GM21619 (cell line): Measurements from ENCODE around the gene FNDC3B.
A peak's percentile ranks its signal among the peaks of the same experiment; 100 is the strongest.
"Not testable (repeated sequence)": the region's sequence is repeated elsewhere in the genome, so short reads cannot be mapped to it uniquely, and the experiment has no call there.

ENCODE experiments used
- ATAC-seq: cut with Tn5 transposase; IDR thresholded peaks from one replicate; pipeline ENCODE4 v1.9.1; 2021; ENCODE audit not compliant: unreplicated experiment

The FNDC3B gene

GRCh38 chr3:172030181-172030580 is 9.2 kb upstream of the FNDC3B start:
- no peak for ATAC-seq

GRCh38 chr3:172031996-172032395 is 7.4 kb upstream of the FNDC3B start:
- ATAC-seq, result no peak

GRCh38 chr3:172033396-172033795 is 6.0 kb upstream of the FNDC3B start:
- no peak for ATAC-seq

- no peak for ATAC-seq
Observed at GRCh38 chr3:172034786-172035685, 4.3 kb upstream of the FNDC3B start.

- ATAC-seq, result no peak
Observed at GRCh38 chr3:172036541-172037215, 2.7 kb upstream of the FNDC3B start.

- ATAC-seq, result no peak
Observed at GRCh38 chr3:172038798-172039435, 461 bp upstream of the FNDC3B start.

- ATAC-seq, result peak; percentile 24
Observed at GRCh38 chr3:172040078-172040980, 951 bp downstream of the FNDC3B start.

GRCh38 chr3:172040981-172041963 is 1.9 kb downstream of the FNDC3B start:
- ATAC-seq, result no peak

- no peak for ATAC-seq
Observed at GRCh38 chr3:172042136-172042662, 2.8 kb downstream of the FNDC3B start.

- not testable (repeated sequence) for ATAC-seq
Observed at GRCh38 chr3:172042663-172043179, 3.3 kb downstream of the FNDC3B start.

- ATAC-seq, result no peak
Observed at GRCh38 chr3:172043233-172043632, 3.9 kb downstream of the FNDC3B start.

GRCh38 chr3:172043766-172044165 is 4.4 kb downstream of the FNDC3B start:
- ATAC-seq, result no peak

- ATAC-seq, result no peak
Observed at GRCh38 chr3:172044833-172045585, 5.6 kb downstream of the FNDC3B start.

- ATAC-seq, result peak; percentile 47
Observed at GRCh38 chr3:172046268-172046915, 7.0 kb downstream of the FNDC3B start.

- ATAC-seq, result no peak
Observed at GRCh38 chr3:172047567-172048115, 8.3 kb downstream of the FNDC3B start.

GRCh38 chr3:172048599-172048998 is 9.2 kb downstream of the FNDC3B start:
- ATAC-seq, result no peak

- ATAC-seq, result no peak
Observed at GRCh38 chr3:172051310-172051956, 12.1 kb downstream of the FNDC3B start.
